NK-92 (cell line): Measurements from ENCODE around the gene MYCBPAP.

ENCODE experiments used
- DNase-seq: peaks from one replicate; lab custom pipeline; 2025; ENCODE audit not compliant: unreplicated experiment; lab: John Stamatoyannopoulos, UW

The MYCBPAP gene

GRCh38 chr17:50517011-50517410, 8.8 kb downstream of the MYCBPAP start:
- DNase-seq: no peak

DNA sequence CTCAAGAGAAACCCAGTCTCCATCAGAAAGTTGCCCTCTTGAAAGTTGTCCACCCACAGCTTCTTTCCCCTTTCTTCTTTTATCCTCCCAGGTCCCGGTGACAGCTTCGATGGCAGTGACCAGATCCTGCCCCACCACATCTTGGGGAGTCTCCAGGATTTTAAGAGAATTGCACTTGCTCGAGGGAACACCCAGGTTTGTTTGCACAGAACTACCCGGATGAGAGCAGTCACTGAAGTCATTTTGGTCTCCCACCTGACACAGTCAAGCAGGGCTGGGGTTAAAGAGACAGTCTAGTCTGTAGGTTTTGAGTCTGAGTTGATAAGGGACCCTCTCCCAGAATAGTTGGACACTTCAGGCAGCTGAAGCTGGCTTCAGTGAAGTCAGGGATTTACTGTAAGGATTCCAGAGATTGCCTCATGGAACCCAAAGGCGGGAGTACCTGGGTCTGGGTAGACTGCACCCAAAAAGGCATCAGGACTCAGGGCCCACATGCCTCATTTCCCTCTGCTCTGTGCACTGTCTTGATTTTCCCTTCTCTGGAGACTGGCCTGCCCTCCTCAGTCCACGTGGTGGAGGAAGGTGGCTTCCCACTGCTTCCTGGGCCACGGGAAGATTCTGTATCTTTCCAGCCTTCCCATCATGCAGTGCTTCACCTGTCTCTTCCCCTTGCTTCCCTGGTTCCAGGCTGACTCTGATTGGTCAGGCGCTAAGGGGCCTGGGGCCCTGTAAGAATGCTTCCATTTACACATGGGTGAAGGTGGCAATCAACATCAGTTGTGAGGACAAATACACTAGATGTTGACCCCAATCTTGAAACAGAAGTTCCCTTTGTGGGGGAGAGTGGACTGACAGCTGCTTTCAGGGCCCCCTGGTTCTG, 9.5 kb downstream of the MYCBPAP start:
- DNase-seq: no peak

DNA sequence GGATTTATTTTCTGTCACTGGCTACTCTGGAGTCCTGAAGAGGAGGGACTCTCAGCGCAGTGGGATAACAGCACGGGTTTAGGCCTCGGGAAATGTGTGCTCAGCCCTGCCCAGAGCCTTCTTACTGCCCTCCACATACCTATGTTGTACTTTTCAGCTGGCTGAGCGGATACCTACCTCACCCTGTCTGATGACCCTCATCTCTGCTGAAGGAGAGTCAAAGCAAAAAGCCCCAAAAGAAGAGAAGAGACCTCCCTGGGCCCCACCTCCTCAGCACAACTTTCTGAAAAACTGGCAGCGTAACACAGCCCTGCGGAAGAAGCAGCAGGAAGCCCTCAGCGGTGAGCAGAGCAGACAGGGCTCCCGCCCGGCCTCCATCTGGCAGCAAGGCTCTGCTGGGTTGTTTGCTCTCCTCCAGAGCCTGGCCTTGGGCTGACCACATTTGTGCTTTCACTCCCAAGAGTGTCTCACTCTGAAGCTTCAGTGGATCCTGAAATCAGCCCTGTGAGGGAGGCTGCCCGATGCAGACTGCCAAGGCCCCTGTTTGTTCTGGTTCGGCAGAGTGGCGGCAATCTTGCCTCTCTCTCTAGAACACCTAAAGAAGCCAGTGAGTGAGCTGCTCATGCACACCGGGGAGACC, 10.3 kb downstream of the MYCBPAP start:
- DNase-seq: no peak

- no peak for DNase-seq
These were observed 11.0 kb downstream of the MYCBPAP start for GRCh38 chr17:50519141-50519834.

DNA sequence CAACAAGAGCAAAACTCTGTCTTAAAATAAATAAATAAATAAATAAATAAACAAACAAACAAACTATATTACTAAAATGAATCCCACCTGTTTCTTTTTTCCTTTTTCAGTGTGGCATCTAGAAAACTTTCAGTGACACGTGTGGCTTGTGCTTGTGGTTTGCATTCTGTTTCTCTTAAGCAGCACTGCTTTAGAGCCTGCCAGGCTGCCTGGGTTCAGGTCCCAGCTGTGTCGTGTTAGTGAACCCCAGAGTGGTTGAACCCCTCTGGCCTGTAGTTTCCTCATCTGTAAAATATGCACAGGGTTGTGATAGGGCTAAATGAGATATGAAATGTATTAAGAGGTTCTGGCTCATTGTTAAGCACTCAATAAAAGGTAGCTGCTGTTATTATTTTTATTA, 12.2 kb downstream of the MYCBPAP start:
- DNase-seq: no peak

DNA sequence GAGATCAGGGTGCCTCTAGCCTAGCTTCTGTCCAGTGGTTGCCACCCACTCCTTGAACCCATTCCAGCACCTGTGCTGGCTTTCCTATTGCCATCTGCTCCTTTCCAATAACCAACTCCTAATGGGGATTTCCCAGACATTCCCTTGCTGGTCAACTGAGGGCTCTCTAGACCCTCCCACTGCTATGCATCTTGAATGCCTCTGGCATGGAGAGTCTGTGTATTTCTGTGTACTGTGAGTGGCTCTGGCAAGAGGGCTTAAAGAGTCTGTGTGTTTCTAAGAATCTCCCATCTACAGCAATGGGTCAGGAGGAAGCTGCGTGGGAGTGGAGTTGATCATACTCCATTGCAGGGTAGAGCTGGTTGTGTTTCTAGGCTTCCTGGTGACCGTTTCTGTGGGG, 13.3 kb downstream of the MYCBPAP start:
- no peak for DNase-seq

DNA sequence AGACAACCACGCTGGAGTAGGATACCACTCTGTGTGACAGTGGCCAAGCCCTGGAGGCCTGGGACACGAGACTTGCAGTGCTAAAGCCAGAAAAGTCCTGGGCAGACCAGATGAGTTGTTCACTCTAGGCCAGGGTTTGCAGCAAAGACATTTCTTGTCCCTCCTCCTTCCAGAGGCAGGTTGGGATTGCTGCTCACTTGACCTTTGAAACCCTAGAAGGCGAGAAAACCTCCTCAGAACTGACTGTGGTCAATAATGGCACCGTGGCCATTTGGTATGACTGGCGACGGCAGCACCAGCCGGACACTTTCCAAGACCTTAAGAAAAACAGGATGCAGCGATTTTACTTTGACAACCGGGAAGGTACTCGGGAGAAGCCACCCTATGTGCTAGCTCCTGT, 14.5 kb downstream of the MYCBPAP start:
- no peak for DNase-seq

- DNase-seq: no peak
These were observed 15.0 kb downstream of the MYCBPAP start for GRCh38 chr17:50523208-50523607.

DNA sequence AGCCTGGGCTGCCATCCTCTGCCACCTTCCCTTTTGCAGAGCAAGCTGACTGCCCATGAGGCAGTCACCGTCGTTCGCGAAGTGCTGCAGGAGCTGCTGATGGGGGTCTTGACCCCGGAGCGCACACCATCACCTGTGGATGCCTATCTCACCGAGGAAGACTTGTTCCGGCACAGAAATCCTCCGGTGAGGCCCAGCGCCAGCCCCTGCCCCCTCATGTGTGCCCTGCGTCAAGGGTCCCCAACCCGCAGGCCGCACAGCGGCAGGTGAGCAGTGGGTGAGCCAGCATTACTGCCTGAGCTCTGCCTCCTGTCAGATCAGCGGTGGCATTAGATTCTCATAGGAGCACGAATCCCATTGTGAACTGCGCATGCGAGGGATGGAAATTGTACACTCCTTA, 16.6 kb downstream of the MYCBPAP start:
- DNase-seq: no peak

- DNase-seq: no peak
These were observed 19.0 kb downstream of the MYCBPAP start for GRCh38 chr17:50527155-50527762.

GRCh38 chr17:50527949-50528474, 19.8 kb downstream of the MYCBPAP start:
- no peak for DNase-seq

- DNase-seq: no peak
These were observed 21.6 kb downstream of the MYCBPAP start for GRCh38 chr17:50529849-50530248.

DNA sequence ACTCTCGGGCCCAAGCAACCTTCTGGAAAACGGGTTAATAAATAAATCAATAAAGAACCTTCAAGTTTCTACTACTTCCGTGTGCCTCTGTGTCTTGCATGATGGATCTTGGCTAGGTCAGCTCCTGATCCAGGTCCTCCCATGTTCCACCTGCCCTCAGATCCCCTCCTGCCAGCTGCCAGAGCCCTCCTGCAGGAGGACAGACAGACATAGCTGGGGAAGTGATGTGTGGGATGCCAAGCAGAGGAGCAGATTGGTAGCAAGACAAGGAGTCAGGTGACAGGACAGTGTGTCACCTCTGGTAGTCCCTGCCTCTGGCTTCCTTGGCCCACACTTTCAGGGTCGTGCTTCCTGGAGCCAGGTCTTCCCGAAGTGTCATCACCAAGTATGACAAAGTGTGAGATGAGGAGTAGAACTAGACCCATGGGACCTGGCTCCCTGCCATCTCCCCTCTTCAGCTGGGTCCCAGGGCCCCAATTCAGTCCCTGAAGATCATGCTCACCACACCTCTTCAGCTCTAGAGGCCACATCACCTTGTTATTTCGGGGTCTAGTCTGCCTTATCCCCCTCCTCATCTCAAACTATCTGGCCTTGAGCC, 23.3 kb downstream of the MYCBPAP start:
- no peak for DNase-seq

DNA sequence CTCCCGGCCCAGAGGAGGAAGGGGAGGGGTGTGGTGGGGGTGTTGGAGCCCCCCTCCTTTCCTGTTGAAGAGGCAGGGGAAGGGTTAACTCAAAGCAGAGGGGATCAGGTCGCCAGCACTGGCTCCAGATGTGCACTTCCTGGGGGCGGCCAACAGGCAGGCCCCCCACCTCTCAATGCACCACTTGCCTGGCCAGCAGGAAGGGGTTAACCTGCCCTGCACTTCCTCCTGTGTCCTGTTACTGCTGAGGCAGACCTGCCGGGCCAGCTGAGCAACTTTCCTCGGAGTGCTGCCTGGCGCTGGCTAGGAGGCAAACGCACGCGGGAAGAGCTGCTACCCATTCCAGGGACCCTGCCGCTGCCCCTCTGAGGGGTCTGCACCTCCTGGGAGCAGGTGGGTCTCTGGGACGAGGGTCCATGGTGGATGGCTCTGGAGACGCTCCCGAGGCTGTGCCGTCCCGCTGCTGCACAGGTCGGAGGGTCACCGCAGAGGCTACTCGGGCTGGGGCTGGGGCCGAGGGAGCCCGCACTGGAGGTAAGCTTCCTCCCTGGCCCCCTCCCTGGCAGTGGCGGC, 24.3 kb downstream of the MYCBPAP start, which contains the start of gene EPN3:
Gene EPN3, plus strand, starts transcription at position 284 of the 573 bp plus-strand sequence. CDS start 3,822 bp downstream, outside the sequence.
- DNase-seq: no peak

- DNase-seq: no peak
These were observed 24.9 kb downstream of the MYCBPAP start for GRCh38 chr17:50533185-50533584.

GRCh38 chr17:50533720-50534148, 25.5 kb downstream of the MYCBPAP start:
- DNase-seq: no peak

GRCh38 chr17:50534222-50534978, 26.2 kb downstream of the MYCBPAP start:
- no peak for DNase-seq

- DNase-seq: no peak
These were observed 26.7 kb downstream of the MYCBPAP start for GRCh38 chr17:50534979-50535326.

DNA sequence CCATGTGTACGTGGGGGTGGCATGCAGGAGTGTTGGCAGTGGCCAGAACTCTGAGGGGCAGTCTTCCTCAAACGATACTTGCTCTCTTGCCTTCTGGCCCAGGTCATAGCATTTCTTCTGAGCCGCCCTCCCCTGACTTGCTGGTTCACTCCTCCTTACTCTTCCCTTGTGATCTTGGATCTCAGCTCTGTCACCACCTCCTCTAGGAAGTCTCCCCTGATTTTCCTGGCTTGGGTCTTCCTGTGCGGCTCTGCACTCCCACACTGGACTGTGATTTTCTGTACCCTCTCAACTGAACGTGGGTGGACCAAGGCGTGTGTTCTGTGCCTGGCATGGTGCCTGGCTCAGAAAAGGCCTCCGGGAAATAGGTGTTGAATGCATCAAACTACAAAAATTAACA, 27.2 kb downstream of the MYCBPAP start:
- DNase-seq: no peak
